NCI-H774 (cell line): Measurements from ENCODE around the gene ATP5F1E.
"Not testable (repeated sequence)": the region's sequence is repeated elsewhere in the genome, so short reads cannot be mapped to it uniquely, and the experiment has no call there.

Experiments used
- DNase-seq: peaks from one replicate; lab custom pipeline; 2025; lab: John Stamatoyannopoulos, UW

The ATP5F1E gene

DNA sequence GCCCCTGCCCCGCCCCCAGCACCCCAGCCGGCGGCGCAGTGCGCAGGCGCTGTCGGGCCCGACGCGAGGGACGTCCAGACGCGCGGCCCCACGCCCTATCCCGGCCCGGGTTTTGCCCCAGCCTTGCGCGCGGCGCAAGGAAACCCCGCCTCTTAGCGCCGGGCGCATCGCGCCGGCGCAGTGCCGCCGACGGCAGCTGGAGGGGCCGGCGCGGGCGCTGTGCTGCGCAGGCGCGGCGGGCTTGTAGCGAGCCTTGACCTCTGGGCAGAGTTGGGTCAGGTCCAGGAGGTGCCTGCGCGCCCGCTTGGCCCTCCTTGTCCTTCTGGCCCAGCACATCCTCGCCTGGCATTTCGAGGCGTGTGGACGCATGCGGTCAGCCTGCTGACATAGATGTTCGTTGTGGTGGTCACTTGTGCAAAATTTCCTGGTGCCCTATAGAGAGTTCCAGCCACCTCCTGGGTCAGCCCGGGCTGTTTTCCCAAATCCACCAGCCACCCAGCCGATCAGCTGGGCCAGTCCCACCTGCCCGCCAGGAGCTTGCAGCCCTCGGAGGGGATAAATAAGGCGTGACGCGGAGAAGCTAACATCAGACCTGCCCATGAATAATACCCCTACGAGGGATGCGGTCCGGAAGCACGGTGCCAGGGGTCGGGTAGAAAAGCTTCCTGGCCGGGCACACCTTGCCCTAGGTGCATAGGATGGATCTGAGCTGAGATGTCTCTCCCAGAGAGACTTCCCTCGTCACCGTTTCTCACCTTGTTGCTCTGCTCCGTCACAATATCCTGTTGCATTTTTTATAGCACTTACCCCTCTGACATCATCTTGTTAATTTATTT lies 10.9 kb upstream of the ATP5F1E start:
- peak; percentile 93 for DNase-seq

DNA sequence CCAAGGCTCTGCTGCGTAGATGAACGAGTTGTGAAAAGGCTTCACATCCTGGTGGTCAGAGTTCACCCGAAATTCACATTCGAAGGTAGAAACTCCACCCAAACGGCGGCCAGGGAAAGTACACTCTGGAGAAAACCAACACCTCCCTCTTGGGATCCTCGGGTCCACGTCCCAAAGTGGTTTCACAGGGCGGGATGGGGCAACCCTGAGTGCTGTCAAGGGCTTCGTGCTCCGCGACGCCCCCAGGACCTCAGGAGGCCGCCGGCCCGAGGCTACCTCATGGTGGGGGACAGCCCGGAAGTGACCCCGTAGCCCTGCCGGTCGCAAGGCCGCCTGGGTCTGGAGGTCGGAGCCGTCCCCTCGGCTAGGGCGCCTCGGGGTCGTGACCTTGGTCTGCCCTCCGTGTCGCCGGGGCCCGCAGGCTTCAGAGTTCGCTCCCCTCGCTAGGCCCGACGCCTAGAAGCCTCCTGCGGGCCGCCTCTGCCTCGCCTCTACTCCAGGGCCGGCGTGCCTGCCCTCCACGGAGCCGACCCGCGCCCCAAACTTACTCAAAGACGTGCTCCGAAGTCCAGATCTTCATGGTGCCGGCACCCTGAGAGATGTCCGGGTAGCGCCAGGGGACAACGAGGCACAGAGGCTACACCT lies 10.1 kb upstream of the ATP5F1E start, which contains the start of gene PRELID3B:
Gene PRELID3B, minus strand, starts transcription at position 636 of the 645 bp plus-strand sequence. Its CDS starts 56 bp downstream, at position 580.
- DNase-seq = no peak

DNA sequence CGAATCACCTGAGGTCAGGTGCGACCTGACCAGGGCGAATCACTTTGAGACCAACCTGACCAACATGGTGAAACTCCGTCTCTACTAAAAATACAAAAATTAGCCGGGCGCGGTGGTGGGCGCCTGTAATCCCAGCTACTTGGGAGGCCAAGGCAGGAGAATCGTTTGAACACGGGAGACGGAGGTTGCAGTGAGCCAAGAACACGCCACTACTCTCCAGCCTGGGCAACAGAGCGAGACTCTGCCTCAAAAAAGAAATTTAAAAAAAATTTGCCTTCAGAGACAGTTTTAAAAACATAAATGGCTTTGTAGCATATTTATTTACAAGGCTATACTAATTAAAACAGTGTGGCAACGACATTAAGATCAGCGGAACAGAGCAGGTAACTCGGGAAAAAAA lies 9.4 kb upstream of the ATP5F1E start:
- DNase-seq = not testable (repeated sequence)

DNA sequence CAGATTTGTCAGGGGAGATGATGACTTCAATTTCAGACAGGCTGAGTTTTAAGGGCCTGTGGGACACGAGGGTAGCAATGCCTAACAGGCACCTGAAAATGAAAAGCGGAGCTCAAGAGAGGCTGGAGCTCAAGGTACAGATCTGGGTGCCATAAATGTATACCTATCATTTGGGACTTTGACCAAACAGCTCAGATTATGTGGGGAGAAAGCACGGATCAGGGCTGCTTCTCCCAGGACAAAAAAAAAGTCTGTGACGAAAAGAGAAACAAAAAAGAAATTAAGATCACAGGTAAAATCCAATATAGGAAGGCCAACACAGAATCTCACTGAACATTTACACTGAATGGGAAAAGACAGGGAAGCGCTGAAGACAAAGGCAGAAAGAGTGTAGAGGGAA lies 8.5 kb upstream of the ATP5F1E start:
- no peak for DNase-seq

DNA sequence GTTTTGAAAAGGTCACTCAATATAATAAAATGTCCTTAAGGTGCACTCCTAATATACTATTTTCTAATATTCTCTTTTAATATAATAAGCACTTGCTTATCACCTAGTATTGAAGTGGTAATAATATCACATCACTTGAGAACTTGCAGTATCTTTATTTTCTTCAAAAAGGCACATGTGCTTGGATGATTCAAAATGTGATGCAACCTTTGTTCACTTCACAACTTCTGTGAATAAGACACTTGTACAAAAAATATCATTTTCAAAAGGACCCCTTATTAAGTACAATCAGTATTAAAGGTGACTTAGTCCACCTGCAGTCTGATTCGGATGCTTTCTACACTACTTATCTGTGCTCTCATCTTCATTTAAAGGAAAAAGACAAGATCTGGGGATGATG lies 7.1 kb upstream of the ATP5F1E start:
- DNase-seq = no peak

DNA sequence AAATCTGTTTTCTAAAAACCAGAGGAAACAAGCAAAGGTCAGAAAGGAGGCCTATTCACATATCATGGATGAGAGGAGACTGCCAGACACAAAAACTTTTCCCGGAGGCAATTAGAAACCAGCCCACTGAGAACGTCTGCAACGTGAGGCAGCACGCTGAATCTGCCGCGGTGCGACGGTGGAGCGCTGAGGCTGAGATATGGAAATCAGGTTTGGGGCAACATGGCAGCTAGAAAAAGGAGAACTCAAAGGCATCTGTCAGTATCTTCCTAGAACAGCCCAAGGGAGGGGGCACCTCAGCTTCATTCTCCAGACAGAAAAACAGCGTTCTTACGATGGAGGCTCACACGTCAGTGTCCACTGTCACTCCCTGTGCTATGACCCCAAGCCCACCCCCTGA lies 5.3 kb upstream of the ATP5F1E start:
- DNase-seq = no peak

DNA sequence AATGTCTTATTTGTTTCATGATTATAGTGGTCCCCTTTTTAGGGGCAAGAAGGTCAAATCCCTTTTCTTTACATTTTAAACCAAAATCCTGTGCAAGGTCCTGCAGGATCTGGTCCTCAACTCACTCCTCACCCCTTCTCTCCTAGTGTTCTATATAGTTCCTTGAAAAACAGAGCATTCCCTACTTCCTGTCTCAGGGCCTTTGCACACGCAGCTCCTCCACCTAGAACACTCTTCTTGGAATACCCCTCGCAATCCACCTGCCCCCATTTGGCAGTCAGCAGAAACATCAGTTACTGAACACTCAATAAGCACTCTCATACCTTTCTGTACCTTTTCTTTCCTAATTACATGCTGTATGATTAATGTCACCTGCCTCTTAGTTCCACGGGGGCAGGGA lies 3.2 kb upstream of the ATP5F1E start:
- no peak for DNase-seq

DNA sequence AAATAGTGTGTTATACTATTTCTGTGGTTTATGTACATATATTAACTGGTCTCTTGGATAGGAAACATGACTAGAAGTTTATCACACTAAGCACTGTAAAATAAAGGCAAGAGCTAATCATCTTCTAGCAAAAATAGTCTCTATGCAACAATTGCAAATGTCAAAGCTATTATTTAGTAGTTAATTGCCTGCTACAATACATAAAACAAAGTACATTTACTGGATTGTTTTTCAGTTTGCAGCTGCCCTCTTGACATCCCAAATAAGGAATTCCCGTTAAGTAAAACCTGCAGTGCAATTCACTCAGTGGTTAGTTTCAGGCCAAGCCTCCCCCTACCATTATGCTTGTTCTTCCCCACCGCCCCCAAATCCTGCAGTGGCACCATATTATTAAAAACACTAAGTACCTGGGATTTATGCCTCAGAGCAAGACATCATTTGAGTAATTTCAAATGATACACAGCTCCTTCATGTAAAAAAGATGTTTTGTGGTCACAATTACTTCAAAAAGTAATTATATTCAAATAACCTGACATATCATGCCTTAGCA lies 1.6 kb upstream of the ATP5F1E start:
- DNase-seq = peak; percentile 2

DNA sequence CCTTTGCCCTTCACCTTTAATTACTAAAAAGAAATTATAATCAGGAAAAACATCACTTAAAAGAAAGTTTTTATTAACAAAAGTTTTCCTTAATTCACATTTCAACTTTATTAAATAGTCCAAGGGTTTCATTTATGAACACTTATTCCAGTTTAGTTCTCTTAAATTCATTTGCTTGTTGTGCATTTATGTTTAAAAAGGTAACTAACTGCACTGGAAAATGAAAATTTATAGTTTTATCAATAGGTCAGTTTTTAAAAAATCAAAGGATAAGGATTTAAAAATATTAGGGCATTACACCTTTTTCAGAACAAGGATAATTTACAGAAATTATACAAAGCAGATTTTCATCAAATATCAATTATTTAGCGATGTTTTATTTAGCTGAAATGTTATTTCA lies 958 bp upstream of the ATP5F1E start:
- DNase-seq = no peak

DNA sequence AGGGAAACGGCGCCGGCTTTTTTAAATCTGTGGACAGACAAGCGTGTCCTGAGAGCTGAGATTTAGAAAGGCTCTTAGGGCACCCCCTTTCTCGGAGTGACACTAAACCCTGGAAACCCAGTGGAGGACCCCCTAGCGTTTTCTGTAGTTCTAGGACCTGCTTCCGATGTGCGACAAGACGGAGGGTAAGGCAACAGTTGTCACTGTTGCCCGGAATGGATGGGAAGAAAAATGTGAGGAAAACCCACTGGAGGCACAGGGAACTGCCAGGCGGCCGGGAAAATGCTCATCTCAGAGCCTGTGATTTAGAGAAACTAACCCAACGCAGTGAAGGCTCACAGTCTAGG lies 551 bp upstream of the ATP5F1E start:
- no peak for DNase-seq

DNA sequence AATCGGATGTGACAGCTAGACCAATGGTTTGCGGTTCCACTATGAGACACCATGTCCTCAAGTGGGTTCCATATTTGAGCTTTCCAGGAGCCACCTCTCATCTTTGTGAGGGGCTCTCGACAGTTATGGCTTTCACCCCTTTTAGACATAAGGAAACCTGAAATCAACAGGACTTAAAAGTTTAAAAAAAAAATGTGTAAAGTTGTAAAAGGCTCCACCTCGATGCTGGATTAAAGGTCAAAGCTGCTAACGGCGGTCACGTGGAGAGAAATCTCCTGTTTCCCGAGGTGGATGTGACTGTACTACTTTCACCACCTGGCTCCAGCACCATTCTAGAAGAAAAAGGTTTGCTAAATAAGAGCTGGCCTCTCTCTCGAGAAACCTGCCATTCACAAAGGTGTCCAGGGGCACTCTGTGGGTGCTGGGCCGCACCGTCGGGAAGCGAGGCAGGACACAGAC lies 542 bp downstream of the ATP5F1E start:
- no peak for DNase-seq

DNA sequence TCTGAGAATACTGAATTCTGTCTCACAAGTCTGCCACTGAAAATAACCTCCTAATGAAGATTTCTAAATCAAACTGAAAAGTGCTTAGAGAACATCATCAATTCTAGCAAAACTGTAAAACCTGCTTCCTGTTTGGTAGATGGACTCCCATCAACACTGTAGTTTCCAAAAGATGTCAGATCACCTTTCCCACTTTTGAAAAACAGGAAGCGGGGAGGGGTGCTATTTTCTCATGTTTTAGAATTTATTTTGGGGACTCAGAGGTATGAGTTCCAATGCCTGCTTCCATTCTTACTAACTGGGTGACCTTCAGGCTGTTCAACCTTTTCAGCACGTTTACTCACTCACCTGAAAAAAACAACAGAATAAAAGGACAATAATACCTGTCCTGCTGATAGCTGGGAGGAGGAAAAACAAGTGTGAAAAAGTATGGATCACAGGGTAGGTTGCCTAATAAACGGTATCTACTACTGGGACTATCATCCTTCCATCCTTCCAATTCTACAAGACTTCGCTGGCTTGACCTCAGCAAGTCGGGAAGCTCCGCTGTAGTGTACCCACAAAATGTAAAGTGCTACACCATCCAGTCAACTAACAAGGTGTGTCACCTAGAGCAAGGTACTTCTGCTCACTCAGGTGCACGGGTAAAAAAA lies 1.1 kb downstream of the ATP5F1E start:
- no peak for DNase-seq

DNA sequence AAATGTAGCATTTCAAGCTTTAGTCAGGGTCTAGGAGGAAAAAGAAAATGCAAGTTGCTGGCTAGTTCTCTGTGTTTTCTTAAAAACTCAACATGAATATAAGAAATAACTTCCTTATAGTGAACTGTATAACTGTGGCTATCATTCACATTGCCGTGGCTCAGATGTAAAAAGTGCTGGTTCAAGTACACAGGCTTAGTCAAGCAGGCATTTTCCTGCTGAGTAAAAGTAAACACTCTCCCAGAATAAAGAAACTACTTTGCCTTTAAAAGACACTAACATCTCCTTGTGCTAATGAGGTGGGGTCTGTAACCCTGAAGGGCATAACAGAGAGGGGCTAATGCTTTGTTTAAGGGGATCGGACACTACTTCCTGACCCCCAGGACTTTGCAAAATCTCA lies 3.3 kb downstream of the ATP5F1E start:
- DNase-seq = no peak

DNA sequence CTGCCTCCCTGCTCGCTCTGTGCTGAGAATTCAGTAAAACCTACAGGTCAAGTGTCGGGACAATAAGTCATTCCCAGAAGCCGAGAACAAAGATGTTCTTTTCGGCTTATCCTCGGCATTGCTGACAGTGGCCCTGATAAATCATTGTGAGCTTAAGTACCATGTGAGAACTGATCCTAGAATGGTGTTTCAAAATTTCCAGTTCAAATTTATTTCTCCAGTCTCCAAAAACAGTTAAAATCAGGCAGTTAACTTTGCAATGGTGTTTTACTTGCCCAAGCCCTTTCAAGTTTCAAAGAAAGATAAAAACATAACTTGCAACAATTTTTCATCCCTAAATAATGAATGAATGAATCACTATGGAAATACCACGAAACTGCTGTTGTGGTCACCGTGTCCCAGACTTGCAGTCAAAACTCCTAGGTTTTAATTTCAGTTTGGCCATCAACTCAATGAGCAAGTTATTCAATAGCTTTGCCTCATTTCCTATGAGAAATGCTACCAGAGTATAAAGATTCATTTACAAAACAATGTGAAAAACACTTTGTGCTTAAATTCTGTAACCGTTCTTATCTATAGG lies 4.3 kb downstream of the ATP5F1E start:
- DNase-seq = no peak

DNA sequence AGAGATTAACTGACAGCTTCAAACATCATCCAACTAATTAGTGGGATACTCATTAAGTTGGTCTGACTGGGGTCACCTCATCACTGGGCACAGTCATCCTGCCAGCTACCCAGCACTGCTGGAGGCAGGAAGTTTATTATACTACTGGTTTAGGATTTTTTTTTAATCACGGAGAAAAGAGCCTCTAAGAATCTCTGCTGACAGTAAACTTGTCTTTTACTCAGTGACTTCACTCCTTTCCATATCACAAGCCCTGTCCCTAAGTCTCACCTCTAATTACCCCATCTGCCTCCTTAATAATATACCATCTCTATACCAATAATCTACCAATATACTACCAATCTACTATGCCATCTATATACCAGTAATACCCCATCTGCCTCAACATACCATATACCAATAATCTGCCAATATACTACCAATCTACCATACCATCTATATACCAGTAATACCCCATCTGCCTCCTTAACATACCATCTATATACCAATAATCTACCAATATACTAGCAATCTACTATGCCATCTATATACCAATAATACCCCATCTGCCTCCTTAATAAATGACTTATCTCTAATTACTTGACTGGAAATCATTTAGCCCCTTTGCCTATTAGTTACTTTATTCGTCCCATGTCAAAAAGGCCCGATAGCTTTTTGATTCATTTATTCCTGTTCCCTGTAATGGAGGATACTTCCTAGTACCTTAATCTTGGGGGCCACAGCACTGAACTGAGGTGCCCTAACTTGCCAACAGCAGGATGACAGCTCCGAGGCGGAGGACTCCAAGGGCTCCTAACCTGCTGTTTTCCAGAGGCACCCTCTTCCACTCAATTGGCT lies 5.0 kb downstream of the ATP5F1E start:
- no peak for DNase-seq

DNA sequence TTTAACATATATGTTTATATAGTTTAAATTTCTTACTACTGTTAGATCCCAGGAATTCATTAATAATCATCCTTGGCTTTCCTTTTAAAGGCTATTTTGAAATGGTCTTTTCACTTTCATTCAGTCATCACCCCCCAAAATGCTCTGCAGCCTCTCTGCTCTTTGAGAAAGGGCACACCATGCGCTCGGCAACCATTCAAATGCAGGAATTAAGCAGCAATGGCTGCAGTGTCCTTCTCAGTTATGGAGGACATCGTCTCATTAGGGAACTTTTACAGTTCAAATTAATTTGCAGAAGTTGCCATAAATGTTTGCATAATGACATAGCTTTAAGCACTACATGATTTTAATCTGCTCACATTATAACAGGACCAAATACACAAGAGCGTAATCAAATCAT lies 6.6 kb downstream of the ATP5F1E start:
- DNase-seq = no peak

DNA sequence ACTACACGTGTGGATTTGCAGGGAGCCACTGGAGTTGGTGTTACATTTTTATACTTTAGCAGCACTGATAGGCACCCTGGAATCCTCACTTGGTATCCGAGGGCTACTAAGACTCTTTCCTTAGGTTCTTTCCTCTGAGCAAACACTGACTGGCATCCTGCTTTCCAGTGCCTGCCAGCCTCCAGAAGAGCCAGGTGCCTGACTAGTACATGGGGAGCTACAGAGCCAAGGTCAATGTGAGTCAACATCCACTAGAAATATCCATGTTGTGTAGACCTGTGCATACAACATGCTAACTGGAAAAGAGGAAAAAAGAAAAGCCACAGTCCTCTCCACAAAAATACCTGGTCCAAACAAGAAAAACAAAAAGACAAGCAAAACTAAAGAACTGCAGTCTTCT lies 7.0 kb downstream of the ATP5F1E start:
- no peak for DNase-seq

DNA sequence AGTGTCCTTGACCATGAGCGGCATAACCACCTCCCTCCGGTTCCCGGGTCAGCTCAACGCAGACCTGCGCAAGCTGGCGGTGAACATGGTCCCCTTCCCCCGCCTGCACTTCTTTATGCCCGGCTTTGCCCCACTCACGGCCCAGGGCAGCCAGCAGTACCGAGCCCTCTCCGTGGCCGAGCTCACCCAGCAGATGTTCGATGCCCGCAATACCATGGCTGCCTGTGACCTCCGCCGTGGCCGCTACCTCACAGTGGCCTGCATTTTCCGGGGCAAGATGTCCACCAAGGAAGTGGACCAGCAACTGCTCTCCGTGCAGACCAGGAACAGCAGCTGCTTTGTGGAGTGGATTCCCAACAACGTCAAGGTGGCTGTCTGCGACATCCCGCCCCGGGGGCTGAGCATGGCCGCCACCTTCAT lies 8.0 kb downstream of the ATP5F1E start:
- DNase-seq = no peak

DNA sequence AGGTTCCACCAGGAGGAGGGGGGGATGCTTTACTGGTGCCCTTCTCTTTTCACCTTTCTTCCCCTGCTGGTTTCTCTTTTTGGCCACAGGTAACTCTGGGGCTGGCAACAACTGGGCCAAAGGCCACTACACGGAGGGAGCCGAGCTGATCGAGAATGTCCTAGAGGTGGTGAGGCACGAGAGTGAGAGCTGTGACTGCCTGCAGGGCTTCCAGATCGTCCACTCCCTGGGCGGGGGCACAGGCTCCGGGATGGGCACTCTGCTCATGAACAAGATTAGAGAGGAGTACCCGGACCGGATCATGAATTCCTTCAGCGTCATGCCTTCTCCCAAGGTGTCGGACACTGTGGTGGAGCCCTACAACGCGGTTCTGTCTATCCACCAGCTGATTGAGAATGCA lies 8.5 kb downstream of the ATP5F1E start:
- no peak for DNase-seq

DNA sequence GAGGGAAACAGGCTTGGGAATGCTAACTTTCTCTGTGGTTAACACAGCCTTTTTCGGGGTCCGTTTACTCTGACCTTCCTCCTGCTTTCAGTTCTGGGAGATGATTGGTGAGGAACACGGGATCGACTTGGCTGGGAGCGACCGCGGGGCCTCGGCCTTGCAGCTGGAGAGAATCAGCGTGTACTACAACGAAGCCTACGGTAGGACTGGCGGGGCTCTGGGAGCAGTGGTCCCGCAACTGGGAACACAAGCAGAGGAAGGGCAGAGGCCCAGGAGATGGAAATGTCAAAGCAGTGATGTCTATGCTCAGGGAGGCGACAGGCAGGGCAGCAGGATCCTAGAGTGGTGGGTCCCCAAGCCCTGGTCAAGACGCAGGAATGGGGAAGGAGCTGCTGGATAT lies 9.4 kb downstream of the ATP5F1E start:
- DNase-seq = no peak

DNA sequence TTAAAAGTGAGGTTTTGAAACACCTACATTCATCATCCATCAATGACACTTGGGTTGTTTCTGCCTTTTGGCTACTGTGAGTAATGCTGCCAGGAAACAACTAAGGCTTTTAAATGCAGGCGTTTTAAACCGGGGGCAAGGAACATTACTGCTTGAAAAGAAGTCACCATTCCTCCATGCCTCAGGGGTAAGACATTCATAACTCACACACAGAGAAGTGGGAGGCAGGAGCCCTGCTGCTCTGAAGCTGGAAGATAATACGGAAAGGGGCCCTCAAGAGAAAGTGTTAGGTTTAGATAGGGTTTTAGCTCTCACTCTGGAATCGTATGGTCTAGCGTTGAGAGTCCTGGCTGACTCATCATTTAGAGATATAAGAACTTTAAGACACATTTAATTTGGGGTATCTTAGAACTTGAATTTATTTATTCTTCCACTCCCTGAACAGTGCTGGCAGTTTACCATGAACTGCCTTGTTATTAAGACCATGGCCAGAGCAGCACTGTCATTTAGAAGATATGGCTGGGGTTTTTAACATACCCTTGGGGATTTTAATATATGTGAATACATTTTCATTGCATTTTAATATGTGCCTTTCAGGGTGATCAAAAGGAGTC lies 11.1 kb downstream of the ATP5F1E start:
- DNase-seq = no peak
